CD4-positive, alpha-beta T cell treated with Interleukin-17A for 4 hours (primary cell): Measurements from ENCODE around the gene GRID2IP.

Experiments used
- DNase-seq: peaks from one replicate; pipeline ENCODE4 v3.0.0-alpha.2; 2020; ENCODE audit warnings: mixed read lengths

The GRID2IP gene

GRCh38 chr7:6559896-6560295, 8.6 kb upstream of the GRID2IP start:
- no peak for DNase-seq

GRCh38 chr7:6558837-6559236, 7.6 kb upstream of the GRID2IP start:
- DNase-seq: peak; percentile 44

- no peak for DNase-seq
These were observed 4.9 kb upstream of the GRID2IP start for GRCh38 chr7:6556196-6556595.

GRCh38 chr7:6554848-6555247, 3.6 kb upstream of the GRID2IP start:
- peak; percentile 32 for DNase-seq

GRCh38 chr7:6553448-6554044, 2.3 kb upstream of the GRID2IP start:
- DNase-seq: no peak

GRCh38 chr7:6547400-6547799, 3.9 kb downstream of the GRID2IP start:
- no peak for DNase-seq

- DNase-seq: no peak
These were observed 4.6 kb downstream of the GRID2IP start for GRCh38 chr7:6546498-6547251.

- DNase-seq: peak; percentile 32
These were observed 5.7 kb downstream of the GRID2IP start for GRCh38 chr7:6545398-6546126.

GRCh38 chr7:6542368-6542767, 8.9 kb downstream of the GRID2IP start:
- DNase-seq: no peak

- peak; percentile 23 for DNase-seq
These were observed 14.7 kb downstream of the GRID2IP start for GRCh38 chr7:6536262-6537260.

GRCh38 chr7:6533893-6534495, 17.3 kb downstream of the GRID2IP start:
- no peak for DNase-seq

GRCh38 chr7:6532516-6532915, 18.7 kb downstream of the GRID2IP start:
- no peak for DNase-seq

- no peak for DNase-seq
These were observed 19.6 kb downstream of the GRID2IP start for GRCh38 chr7:6531492-6532279.

- peak; percentile 80 for DNase-seq
These were observed 20.4 kb downstream of the GRID2IP start for GRCh38 chr7:6530626-6531491.

GRCh38 chr7:6529643-6530042, 21.6 kb downstream of the GRID2IP start:
- DNase-seq: no peak

GRCh38 chr7:6528401-6529130, 22.7 kb downstream of the GRID2IP start:
- DNase-seq: no peak

GRCh38 chr7:6526997-6527378, 24.3 kb downstream of the GRID2IP start:
- DNase-seq: no peak

- no peak for DNase-seq
These were observed 30.9 kb downstream of the GRID2IP start for GRCh38 chr7:6520163-6520981.
